HEK293 (cell line): Measurements from ENCODE around the gene OAS2.

Source experiments
- ZBTB11 ChIP-seq: fragments of 450-650 bp; formaldehyde crosslinking; conservative IDR thresholded peaks from 2 replicates; pipeline ENCODE4 v1.5.1; 2016; ENCODE audit warnings: low read depth, missing biosample characterization, missing genetic modification characterization
- ZNF155 ChIP-seq: fragments of 450-650 bp; formaldehyde crosslinking; IDR thresholded peaks from 2 replicates; pipeline ENCODE4 v1.5.1; 2016; ENCODE audit warnings: missing biosample characterization, missing genetic modification characterization
- ZNF785 ChIP-seq: fragments of 450-650 bp; formaldehyde crosslinking; IDR thresholded peaks from 2 replicates; pipeline ENCODE4 v1.5.1; 2016; ENCODE audit warnings: missing biosample characterization, missing genetic modification characterization
- TF ChIP-seq, protein P1 (sequence below): fragments of 450-650 bp; formaldehyde crosslinking; IDR thresholded peaks from 2 replicates; pipeline ENCODE4 v1.5.1; 2016; ENCODE audit warnings: missing biosample characterization, missing genetic modification characterization, borderline replicate concordance
- TF ChIP-seq, protein P2 (sequence below): fragments of 450-650 bp; IDR thresholded peaks from 2 replicates; pipeline ENCODE4 v1.5.1; 2018; ENCODE audit warnings: missing biosample characterization, missing genetic modification characterization

- TF ChIP-seq, protein P1, sequence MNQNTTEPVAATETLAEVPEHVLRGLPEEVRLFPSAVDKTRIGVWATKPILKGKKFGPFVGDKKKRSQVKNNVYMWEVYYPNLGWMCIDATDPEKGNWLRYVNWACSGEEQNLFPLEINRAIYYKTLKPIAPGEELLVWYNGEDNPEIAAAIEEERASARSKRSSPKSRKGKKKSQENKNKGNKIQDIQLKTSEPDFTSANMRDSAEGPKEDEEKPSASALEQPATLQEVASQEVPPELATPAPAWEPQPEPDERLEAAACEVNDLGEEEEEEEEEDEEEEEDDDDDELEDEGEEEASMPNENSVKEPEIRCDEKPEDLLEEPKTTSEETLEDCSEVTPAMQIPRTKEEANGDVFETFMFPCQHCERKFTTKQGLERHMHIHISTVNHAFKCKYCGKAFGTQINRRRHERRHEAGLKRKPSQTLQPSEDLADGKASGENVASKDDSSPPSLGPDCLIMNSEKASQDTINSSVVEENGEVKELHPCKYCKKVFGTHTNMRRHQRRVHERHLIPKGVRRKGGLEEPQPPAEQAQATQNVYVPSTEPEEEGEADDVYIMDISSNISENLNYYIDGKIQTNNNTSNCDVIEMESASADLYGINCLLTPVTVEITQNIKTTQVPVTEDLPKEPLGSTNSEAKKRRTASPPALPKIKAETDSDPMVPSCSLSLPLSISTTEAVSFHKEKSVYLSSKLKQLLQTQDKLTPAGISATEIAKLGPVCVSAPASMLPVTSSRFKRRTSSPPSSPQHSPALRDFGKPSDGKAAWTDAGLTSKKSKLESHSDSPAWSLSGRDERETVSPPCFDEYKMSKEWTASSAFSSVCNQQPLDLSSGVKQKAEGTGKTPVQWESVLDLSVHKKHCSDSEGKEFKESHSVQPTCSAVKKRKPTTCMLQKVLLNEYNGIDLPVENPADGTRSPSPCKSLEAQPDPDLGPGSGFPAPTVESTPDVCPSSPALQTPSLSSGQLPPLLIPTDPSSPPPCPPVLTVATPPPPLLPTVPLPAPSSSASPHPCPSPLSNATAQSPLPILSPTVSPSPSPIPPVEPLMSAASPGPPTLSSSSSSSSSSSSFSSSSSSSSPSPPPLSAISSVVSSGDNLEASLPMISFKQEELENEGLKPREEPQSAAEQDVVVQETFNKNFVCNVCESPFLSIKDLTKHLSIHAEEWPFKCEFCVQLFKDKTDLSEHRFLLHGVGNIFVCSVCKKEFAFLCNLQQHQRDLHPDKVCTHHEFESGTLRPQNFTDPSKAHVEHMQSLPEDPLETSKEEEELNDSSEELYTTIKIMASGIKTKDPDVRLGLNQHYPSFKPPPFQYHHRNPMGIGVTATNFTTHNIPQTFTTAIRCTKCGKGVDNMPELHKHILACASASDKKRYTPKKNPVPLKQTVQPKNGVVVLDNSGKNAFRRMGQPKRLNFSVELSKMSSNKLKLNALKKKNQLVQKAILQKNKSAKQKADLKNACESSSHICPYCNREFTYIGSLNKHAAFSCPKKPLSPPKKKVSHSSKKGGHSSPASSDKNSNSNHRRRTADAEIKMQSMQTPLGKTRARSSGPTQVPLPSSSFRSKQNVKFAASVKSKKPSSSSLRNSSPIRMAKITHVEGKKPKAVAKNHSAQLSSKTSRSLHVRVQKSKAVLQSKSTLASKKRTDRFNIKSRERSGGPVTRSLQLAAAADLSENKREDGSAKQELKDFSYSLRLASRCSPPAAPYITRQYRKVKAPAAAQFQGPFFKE (tag by site-specific recombination): no peak
- TF ChIP-seq, protein P2, sequence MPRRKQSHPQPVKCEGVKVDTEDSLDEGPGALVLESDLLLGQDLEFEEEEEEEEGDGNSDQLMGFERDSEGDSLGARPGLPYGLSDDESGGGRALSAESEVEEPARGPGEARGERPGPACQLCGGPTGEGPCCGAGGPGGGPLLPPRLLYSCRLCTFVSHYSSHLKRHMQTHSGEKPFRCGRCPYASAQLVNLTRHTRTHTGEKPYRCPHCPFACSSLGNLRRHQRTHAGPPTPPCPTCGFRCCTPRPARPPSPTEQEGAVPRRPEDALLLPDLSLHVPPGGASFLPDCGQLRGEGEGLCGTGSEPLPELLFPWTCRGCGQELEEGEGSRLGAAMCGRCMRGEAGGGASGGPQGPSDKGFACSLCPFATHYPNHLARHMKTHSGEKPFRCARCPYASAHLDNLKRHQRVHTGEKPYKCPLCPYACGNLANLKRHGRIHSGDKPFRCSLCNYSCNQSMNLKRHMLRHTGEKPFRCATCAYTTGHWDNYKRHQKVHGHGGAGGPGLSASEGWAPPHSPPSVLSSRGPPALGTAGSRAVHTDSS (tag by site-specific recombination): no peak
- no peak for TF ChIP-seq ZNF785
- no peak for TF ChIP-seq ZNF155 (tag by site-specific recombination)
- TF ChIP-seq ZBTB11: no peak
Observed at GRCh38 chr12:113003636-113004035, 25.3 kb downstream of the OAS2 start.
